ENCODE data around the gene CLCA2. TPM values are rescaled to one million over a fixed set of nuclear protein-coding genes. Genes with fewer than 3 reads are reported as not detected.

Gene CLCA2
- total and polyA plus RNA-seq, 2 of the 8 experiments (the other 6 are each of a cell fraction or from before 2014, with no cell fraction given), result not detected

- Histone ChIP-seq H4K20me1 (replicated peaks in 1 of 2; ENCODE audit: control insufficient read depth in 1 of 2, insufficient read depth in 2 of 2, low read length in 2 of 2) (no peaks in the 10 kb centered on the region), H2BK15ac (ENCODE audit: low read length) (no peak overlapping the region), H2AFZ (ENCODE audit: low read length) (no peak overlapping the region), H3K56ac (replicated peaks; ENCODE audit: insufficient read length, low read depth, low read length) (no peak overlapping the region), H2BK5ac (ENCODE audit: low read depth, low read length) (no peak overlapping the region), H3K23ac (ENCODE audit: insufficient read length) (no peak overlapping the region), H3K9ac (replicated peaks in 1 of 4; ENCODE audit: extremely low read depth in 1 of 4, low read depth in 3 of 4, low read length in 3 of 4) (no peak overlapping the region), H3K79me1 (ENCODE audit: low read depth, low read length) (no peaks in the 10 kb centered on the region), H3K4me1 (replicated peaks in 1 of 4; ENCODE audit: control insufficient read depth in 3 of 4, insufficient read depth in 4 of 4, low read length in 3 of 4) (peaks cover 0 to 3% (median 1%) of the 10 kb centered on the region in 4 experiments; a peak in 1 of 7 replicates), H4K91ac (replicated peaks; ENCODE audit: insufficient read length, low read length) (no peak overlapping the region), H2BK120ac (replicated peaks; ENCODE audit: low read depth, low read length) (no peak overlapping the region), H2BK12ac (ENCODE audit: low read depth, low read length) (no peak overlapping the region), H3K4me2 (ENCODE audit: insufficient read depth in 1 of 2, low read depth in 2 of 2, low read length in 2 of 2) (no peak overlapping the region), H2AK5ac (ENCODE audit: low read depth, low read length) (no peak overlapping the region), H2BK20ac (ENCODE audit: low read length) (no peak overlapping the region), H3K4ac (replicated peaks; ENCODE audit: insufficient read length, low read depth, low read length) (no peak overlapping the region), H3K36me3 (ENCODE audit: control insufficient read depth in 2 of 4, insufficient read depth in 4 of 4, low read length in 3 of 4) (no peaks in the 10 kb centered on the region), H3K23me2 (ENCODE audit: low read depth, low read length) (no peaks in the 10 kb centered on the region; the same call in 1 of the 2 replicates), H4K8ac (ENCODE audit: extremely low read depth, insufficient read depth, low read length) (no peak overlapping the region), H3K4me3 (ENCODE audit: extremely low read depth in 1 of 4, insufficient read depth in 2 of 4, low read depth in 3 of 4, low read length in 4 of 4) (no peak overlapping the region), H3K14ac (ENCODE audit: insufficient read length) (no peak overlapping the region), H4K5ac (ENCODE audit: insufficient read length, low read depth, low read length) (no peak overlapping the region), H3K9me3 (ENCODE audit: insufficient read depth in 2 of 2, low read depth in 1 of 2, low read length in 1 of 2) (no peaks in the 10 kb centered on the region), H3K79me2 (ENCODE audit: control insufficient read depth in 1 of 2, insufficient read depth in 2 of 2, low read length in 2 of 2) (no peaks in the 10 kb centered on the region), H3K18ac (ENCODE audit: extremely low read depth, low read length) (no peak overlapping the region), H3K27ac (ENCODE audit: low read depth, low read length) (no peak overlapping the region), H3K27me3 (replicated peaks in 1 of 4; ENCODE audit: control insufficient read depth in 3 of 4, extremely low read depth in 1 of 4, insufficient read depth in 3 of 4, low read length in 3 of 4) (no peaks in the 10 kb centered on the region)
- ChIA-PET POLR2A (ENCODE audit: partially characterized antibody) (no interaction called here), CTCF (ENCODE audit: partially characterized antibody) (interaction anchor here (1.1 to 7.9 kb wide), 5 partner anchors 11 to 126 kb away, joined by 3 to 49 read pairs (median 4); no protein-coding TSS in a partner anchor)
- TF ChIP-seq CBX5 (IDR thresholded peaks at IDR 0.05; ENCODE audit: low read depth, low read length) (no peak), EP300 (IDR thresholded peaks at IDR 0.05; ENCODE audit: borderline replicate concordance in 1 of 2, low read depth in 2 of 2, low read length in 2 of 2) (no peak), ASH2L (IDR thresholded peaks at IDR 0.05; ENCODE audit: low read length) (no peak), RAD21 (IDR thresholded peaks at IDR 0.05 in 1 of 2, conservative IDR thresholded peaks at IDR 0.05 in 1 of 2; ENCODE audit: low read depth in 2 of 2, low read length in 2 of 2) (no peak), SP1 (IDR thresholded peaks at IDR 0.05; ENCODE audit: low read depth, low read length) (no peak), CREB1 (IDR thresholded peaks at IDR 0.05) (no peak), CTBP2 (IDR thresholded peaks at IDR 0.05; ENCODE audit: borderline replicate concordance, insufficient read depth, insufficient read length, low read length) (no peak), RFX5 (IDR thresholded peaks at IDR 0.05; ENCODE audit: borderline replicate concordance, low read depth, low read length) (no peak), TBP (IDR thresholded peaks at IDR 0.05; ENCODE audit: low read depth, low read length) (no peak)
- DNase-seq (ENCODE audit: low read depth in 1 of 2, low spot score in 2 of 2) (no peak), FAIRE-seq (no peak)
- 89% methylated on average over 2 of the region's 2 CpGs; no CpG with 5 or more reads in 1 of the 2 experiments for WGBS, 2 experiments (ENCODE audit: extremely low coverage in 1 of 2, insufficient coverage in 1 of 2, insufficient read length in 1 of 2, insufficient replicate concordance in 2 of 2, low coverage in 1 of 2, low lambda C conversion rate in 2 of 2, missing lambda C conversion rate in 1 of 2)
These were observed 65.4 kb downstream of the CLCA2 start for GRCh38 chr1:86489242-86489878.

All from H1 (cell line).